RKO (cell line): ENCODE results near the gene GPSM1.

Source experiments
- DNase-seq: peaks from one replicate; pipeline ENCODE4 v3.0.0-alpha.2; 2016; ENCODE audit warnings: low spot score

GPSM1 gene

GRCh38 chr9:136332482-136332983 lies 5.2 kb downstream of the GPSM1 start:
- no peak for DNase-seq

DNA sequence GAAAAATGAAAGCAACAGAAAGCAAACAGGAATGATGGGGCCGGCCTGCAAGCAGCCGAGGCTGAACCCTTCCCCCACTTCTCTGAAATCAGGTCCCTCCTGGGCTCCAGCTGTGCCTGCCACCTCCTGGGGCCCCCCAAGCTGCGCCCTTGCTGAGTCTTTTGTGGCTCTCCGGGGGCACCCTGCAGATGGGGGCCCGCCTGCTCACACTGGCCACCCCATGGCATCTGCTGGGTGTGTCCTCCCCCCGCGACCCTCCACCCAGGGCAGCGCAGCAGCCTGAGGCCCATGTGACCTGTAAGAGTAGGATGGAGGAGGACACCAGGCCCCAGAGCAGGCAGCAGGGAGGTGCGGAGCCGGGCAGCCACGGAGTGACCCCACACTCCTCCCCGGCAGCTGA lies 5.7 kb downstream of the GPSM1 start:
- no peak for DNase-seq

DNA sequence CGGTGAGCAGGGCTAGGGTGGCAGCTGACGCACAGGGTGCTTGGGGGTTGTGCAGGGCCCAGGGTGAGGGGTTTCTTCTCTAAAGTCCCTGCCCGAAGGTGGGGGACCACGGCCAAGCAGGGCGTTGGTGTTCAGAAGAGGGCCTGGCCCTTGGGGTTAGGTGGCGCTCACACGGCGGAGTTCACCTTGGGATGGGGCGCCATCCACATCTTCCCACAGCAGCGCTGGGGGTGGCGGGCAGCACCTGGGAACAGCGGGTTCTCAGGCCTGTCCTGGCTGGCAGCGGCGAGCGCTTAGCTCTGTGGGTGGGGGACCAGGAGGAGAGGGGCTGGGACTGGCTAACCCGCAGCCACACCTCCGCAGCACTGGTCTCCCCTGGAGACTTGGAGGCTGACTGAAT lies 6.1 kb downstream of the GPSM1 start:
- no peak for DNase-seq

DNA sequence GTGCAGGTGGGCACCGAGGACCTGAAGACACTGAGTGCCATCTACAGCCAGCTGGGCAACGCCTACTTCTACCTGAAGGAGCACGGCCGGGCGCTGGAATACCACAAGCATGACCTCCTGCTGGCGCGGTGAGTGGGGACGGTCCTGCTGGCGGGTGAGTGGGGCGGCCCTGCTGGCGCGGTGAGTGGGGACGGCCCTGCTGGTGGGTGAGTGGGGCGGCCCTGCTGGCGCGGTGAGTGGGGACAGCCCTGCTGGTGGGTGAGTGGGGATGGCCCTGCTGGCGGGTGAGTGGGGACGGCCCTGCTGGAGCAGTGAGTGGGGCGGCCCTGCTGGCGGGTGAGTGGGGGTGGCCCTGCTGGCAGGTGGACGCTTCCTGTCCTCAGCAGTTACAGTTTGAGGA lies 7.2 kb downstream of the GPSM1 start:
- DNase-seq = no peak

DNA sequence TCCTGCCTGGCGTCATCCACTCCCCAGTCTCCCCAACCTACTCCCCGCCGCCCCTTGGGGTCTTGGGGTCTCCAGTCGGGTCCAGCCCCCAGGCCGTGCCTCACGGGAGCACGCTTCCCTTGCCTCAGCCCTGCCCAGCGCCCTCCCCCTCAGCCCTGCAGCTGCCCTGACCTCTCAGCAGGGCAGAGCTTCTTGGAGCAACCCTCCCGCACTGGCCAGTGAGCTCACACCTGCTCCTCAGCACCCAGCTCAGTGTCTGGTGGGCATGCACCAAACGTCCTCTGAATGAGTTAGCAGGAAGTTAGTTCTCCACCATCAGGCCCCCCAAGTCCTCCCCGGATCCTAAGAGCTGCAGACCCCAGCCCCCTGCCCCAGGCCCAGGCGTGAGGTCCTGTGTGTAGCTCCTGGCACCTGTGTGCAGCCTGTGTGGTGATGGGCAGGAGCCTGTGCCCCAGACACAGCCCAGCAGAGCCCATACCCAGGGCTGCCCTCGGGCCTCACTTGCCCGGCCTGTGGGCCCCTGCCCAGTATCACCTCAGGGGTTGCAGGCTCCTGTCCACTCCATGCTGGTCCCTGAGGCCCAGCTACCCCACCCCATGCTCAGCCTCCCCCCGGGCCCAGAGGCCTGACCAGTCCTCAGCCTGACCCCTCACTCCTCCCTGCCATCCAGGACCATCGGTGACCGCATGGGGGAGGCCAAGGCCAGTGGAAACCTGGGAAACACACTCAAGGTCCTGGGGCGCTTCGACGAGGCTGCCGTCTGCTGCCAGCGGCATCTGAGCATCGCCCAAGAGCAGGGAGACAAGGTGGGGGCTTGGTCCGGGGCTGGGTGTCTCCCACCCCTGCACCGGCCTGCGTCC lies 8.2 kb downstream of the GPSM1 start:
- no peak for DNase-seq

DNA sequence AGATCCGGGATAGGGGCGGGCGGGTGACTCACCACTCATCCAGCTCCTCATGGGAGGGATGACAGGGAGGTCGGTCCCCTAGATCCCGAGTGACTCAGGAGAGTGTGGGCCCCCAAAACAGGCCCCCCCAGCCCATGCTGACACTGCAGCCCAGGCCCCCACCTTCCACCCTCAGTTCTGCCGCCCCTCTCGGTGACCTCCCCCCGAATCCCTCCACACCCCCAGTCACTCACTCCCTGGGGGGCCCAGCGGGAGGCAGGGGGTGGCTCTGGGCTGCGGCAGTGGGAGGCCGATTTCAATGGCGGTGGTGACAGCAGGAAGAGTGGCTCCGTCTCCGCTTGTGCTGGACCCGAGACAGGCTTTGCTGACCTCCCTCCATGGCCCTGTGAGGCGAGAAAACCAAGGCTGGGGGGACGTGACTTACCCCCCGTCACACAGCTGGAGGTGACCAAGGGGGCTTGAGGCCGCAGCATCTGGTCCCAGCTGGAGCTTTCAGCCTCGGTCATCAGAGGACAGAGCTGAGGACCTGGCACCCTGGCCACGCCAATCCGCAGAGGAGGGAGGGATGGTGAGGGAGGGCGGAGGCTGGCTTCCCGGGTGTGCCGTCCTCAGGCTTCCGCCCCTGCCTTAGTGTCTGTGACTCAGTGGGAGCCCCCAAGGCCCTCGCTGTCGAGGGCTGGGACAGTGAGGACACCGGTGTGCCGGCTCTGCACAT lies 9.0 kb downstream of the GPSM1 start:
- peak; percentile 58 for DNase-seq

DNA sequence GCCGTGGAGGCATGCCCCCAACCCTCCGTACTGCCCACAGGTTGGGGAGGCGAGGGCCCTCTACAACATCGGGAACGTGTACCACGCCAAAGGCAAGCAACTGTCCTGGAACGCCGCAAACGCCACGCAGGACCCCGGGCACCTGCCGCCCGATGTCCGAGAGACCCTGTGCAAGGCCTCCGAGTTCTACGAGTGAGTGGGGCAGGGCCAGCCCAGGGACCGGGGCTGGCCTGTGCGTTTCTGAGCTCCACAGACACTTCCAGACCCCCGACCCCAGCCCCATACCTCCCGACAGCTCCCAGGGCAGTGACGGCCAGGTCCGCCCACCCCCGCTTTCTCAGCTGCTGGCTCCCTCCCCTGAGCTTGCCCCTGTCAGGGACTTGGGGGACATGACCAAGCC lies 9.5 kb downstream of the GPSM1 start:
- DNase-seq = no peak

DNA sequence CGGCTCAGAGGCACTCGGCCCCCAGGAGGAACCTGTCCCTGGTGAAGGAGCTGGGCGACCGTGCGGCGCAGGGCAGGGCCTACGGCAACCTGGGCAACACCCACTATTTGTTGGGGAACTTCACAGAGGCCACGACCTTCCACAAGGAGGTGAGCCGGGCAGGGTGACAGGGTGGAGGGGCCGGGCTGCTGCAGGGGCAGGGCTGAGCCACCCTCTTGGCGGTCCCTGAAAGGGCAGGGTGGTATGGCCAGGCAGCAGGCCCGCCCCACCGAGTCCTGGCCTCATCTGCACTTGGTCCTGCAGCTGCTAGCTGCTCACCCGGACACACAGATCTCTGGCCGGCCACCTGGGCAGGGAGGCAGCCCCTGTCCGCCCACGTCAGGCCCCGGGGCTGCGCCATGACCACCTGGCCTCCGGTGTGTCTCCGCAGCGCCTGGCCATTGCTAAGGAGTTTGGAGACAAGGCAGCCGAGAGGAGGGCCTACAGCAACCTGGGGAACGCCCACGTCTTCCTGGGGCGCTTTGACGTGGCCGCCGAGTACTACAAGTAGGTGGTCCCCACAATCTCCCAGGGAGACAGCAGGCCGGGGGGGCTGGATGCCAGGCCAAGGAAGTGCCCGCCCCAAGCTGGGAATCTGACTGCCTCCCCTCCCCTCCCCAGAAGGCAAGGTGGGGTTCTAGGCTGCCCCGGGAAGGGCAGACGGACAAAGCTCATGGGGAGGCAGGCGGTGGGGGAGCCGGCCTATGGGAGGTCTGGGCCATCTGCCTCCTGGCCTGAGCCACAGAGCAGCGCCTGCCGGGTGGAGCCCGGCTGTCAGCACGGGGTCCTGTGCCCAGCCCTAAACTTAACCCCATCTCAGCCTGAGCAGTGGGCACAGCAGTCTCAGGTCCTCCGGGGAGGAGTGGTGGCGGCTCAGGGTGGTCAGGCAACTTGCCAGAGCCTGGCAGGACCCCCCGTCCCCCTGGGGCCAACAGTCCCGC lies 10.4 kb downstream of the GPSM1 start:
- no peak for DNase-seq

GRCh38 chr9:136338511-136338910 lies 11.2 kb downstream of the GPSM1 start:
- DNase-seq = no peak

- peak; percentile 72 for DNase-seq
Observed at GRCh38 chr9:136339173-136339957, 12.0 kb downstream of the GPSM1 start.

GRCh38 chr9:136339958-136340310 lies 12.6 kb downstream of the GPSM1 start:
- no peak for DNase-seq

GRCh38 chr9:136340356-136341041 lies 13.2 kb downstream of the GPSM1 start:
- no peak for DNase-seq

DNA sequence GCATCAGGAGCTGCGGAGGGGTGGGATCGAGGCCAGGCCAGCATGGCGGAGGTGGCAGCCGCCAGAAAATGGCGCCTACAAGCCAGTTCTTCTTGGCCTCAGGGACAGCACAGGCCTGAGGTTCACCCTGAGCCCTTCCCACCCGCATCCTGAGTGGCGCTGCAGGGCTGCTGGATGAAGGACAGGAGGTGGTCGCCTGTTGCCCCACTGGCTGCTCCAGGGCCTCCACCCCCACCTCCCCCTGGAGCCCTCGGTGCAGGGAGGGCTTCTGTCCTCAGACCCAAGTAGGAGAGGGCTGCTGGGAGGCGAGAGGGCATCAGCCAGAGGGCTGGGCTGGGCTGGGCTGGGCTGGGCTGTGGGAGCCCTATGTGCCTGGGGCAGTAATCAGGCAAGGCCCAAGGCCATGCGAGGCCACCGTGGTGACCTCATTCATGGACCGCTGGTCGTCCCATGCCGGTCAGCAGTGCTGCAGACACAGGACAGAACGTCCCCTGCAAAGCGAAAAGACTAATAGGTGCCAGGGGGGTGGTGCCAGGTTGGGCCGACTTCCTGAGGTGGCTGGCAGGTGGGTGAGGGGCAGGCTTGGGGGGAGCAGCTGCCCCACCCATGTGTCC lies 13.8 kb downstream of the GPSM1 start:
- DNase-seq = no peak

- DNase-seq = no peak
Observed at GRCh38 chr9:136341769-136342168, 14.4 kb downstream of the GPSM1 start.

DNA sequence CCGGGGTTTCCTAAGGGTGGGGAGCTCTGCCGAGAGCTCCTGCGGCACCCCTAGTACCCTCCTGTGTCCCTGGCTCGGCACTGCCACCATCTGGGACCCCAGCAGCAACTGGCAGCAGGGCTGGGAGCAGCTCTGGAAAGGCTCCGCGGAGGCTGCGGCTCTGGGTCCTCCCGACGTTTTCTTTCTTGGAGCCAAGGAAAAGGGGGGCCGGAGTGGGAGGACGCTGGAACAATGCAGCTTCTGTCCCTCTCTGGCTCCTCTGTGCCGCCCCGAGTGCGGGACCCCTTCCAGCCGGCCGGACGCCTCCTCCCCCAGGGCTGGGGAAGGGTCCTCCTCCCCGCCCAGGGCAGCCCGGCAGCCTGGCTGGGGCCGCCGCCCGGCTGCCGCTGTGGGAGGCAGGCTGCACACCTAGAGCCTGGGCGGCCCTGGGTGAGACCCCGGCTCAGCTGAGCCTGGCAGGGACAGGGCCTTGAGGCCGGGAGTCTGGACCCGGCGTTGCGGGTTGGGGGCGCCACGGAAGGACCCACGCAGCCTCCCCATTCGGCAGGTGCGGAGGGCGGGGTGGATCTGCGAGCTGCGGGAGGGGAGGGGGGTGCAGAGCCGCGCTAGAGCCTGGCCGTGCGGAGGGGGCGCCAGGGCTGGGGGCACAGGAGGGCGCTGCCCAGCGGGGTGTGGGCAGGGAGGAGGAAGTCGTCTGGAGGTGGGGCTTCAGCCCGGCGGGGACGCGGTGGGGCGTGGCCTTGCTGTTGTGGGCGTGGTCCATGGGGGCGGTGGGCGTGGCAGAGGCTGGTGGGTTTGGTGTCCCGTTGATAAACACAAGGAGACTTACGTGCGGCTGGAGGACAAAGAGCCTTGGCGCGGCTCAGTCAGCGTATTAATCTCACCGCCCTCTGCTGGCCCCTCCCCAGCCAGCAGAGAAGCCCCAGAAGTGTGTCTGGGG lies 15.1 kb downstream of the GPSM1 start:
- no peak for DNase-seq

DNA sequence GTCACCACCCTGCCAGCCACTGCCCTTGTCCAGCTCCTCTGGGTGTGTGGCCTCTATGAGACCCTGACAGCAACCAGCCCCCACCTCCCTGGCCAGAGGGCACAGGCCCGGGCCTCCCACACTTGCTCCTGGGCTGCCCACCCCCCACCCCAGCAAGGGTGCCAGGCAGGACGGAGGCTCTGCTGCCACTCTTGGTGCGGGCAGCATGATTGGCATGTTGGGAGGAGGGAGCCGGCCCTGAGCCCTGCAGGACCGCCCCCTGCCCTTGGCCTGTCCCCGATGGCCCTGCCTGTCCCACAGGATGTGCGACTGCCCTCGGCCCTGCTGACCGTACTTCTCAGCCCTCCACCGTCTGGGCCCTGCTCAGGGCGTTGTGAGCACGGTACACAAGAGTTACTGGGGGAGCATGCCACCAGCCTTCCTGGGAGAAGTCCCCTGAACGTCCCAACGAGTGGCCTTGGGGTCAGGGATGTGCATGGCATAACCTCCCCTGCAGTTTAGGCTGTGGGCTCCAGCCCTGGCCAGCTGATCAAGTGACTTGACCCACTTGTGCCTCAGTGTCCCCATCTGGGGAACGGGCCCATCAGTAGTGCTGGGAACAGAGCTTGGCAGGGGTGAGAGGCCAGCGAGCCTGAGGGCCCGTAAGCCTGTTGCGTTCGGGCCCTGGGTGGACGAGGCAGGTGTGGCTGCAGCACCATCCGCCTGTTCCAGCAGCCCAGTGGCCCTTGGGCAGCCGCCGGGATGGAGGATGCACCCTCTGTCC lies 16.0 kb downstream of the GPSM1 start:
- no peak for DNase-seq

- DNase-seq = no peak
Observed at GRCh38 chr9:136343884-136344269, 16.5 kb downstream of the GPSM1 start.

GRCh38 chr9:136344544-136345280 lies 17.4 kb downstream of the GPSM1 start:
- no peak for DNase-seq
